D721Med (cell line): ENCODE results near the gene FTO.

Source experiments
- DNase-seq: peaks from one replicate; pipeline ENCODE4 v3.0.0; 2011; ENCODE audit warnings: low spot score; ENCODE audit not compliant: insufficient read length
- FAIRE-seq: peaks from 2 replicates; lab custom pipeline; 2011; peaks lifted over from hg19 to GRCh38; lab: Jason Lieb, UNC
- TF ChIP-seq, protein P1 (sequence below): IDR thresholded peaks from 2 replicates; pipeline ENCODE4 v1.5.1; 2012; ENCODE audit warnings: mild to moderate bottlenecking, control low read depth; ENCODE audit not compliant: insufficient read depth; ENCODE audit errors: missing control alignments

The FTO gene

DNA sequence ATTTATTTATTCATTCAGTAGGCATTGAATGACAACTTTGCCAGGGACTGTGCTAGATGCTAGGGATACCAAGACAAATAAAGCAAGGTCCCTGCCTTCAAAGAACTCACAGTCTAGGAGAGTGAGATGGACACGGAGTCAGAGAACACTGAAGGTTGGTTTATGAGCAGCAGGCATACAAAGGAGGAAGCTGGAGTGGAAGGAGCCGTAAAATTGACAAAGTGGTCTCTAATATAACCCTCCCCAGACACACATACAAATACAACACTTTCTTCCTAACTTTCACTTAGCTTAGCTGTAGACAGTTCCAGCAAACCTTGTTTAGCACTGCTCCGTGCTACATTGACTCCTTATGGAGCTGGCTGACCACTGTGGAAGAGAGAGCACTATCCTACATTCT is 353.0 kb downstream of the FTO start:
- FAIRE-seq (no peak), DNase-seq (no peak)
- TF ChIP-seq, protein P1, sequence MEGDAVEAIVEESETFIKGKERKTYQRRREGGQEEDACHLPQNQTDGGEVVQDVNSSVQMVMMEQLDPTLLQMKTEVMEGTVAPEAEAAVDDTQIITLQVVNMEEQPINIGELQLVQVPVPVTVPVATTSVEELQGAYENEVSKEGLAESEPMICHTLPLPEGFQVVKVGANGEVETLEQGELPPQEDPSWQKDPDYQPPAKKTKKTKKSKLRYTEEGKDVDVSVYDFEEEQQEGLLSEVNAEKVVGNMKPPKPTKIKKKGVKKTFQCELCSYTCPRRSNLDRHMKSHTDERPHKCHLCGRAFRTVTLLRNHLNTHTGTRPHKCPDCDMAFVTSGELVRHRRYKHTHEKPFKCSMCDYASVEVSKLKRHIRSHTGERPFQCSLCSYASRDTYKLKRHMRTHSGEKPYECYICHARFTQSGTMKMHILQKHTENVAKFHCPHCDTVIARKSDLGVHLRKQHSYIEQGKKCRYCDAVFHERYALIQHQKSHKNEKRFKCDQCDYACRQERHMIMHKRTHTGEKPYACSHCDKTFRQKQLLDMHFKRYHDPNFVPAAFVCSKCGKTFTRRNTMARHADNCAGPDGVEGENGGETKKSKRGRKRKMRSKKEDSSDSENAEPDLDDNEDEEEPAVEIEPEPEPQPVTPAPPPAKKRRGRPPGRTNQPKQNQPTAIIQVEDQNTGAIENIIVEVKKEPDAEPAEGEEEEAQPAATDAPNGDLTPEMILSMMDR = no peak

DNA sequence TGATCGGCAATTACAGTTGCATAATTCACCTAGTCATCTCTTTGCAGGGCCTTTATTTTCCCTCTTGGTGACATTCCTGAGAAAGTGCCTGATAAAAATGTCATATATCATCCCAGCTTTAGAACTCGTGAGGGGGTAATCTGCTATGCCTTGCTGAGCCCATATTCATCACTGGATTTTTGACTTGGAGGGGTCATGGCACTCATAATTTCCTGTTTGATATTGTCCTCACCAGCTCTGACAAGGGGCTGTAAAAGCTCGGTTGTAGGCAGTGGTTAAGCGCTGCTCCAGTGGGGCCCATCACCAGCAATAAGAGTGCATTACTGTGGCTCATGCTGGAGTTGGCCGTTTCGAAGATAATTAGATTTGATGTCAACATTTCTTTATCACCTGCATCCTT is 355.4 kb downstream of the FTO start:
- TF ChIP-seq, protein P1 = no peak
- no peak for DNase-seq
- no peak for FAIRE-seq

DNA sequence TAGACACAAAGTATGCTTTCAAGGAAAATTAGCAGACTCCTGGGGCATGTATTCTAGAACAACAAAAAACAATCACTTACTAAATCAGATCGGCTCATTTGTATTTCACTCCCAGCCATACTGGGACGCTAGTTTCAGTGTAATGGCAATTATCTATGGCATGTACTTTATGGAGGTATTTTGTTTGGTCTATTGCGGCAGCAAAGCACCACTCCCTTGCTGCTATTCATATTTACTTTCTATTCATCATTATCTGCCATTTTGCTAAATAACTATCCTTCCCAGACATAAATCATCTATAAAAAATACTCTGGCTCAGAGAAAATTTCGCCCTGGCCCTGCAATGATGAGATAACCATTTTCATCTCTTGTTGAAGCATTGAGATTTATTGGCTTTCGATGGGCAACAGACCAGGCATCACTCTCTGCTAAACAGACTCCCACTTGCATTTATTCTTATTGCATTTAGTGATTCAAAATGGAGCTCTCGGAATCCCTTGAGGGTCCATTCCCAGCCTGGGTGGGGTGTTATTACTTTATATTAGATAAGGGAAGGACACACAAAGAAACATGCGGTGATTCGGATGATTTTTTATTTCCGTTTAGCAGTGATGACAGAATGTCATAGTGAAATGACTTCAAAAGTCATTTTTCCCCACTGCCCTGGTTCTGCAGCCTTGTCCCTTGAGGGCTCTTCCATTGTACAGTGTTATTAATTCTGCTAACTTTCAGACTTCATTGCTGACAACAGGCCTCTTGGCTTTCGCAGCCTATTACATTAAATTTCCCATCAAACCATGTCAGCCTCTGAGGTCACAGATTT is 356.9 kb downstream of the FTO start:
- TF ChIP-seq, protein P1 = no peak
- FAIRE-seq (no peak), DNase-seq (no peak)

DNA sequence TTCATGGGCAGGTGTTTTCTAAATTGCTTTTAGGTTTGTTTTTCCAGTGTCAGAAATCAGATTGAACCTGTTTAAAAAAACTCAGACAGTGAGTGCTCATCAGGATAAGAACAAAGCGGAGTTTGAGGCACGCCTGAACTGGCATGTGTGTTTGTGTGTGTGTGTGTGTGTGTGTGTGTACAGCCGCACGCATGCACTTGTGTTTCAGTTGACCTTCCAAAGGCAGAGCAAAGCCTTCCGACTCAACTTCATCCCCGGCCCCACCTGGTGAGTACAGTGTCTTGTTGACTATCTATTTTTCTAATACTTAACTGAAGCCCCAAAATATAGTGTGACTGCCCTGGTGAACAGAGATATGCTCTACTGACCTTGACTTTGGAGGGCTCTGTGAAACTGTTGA is 357.5 kb downstream of the FTO start:
- no peak for FAIRE-seq
- TF ChIP-seq, protein P1 = no peak
- DNase-seq = no peak

- DNase-seq (no peak), FAIRE-seq (no peak)
- TF ChIP-seq, protein P1 = peak; percentile 5
These were observed 358.7 kb downstream of the FTO start for GRCh38 chr16:54062361-54063278.

GRCh38 chr16:54063279-54063773 is 359.4 kb downstream of the FTO start:
- no peak for DNase-seq
- no peak for FAIRE-seq
- TF ChIP-seq, protein P1 = no peak
